Measurements from ENCODE around the gene HSPB7. TPM values are rescaled to one million over a fixed set of nuclear protein-coding genes. Genes with fewer than 3 reads are reported as not detected.
A peak's percentile ranks its signal among the peaks of the same experiment; 100 is the strongest.
"Not testable (repeated sequence)": the region's sequence is repeated elsewhere in the genome, so short reads cannot be mapped to it uniquely, and the experiment has no call there.

Gene HSPB7
- total and polyA plus RNA-seq, 2 experiments from 2014 or later, result 0.13 TPM; not detected in 1

DNA sequence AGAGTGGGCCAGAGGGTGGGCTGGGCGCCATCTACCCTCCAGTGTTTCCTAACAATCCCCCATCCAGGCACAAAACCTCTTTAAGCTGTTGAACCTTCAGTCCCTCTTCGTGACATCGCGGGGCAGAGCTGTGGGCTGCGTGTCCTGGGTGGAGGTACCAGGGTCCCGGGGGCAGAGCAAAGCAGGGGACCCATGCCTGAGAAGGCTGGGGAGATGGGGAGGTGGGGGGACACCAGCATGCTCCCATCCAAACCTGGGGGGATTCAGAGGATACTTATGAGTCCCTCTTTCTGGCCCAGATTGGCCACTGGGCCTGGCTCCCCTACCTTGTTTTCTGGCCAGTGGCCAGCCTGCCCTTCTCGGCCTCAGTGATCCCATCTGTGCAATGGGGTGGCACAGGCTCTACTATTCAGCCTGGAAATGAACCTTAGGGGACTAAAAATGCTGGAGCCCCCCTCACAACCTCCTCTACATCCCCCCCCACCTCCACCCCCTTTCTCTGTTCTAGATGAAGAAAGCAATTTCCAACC is 15.3 kb upstream of the HSPB7 start:
- not testable (repeated sequence) for H3K27ac Mint-ChIP-seq; H2AFZ ChIP-seq; H3K9me3 Mint-ChIP-seq; H3K36me3 Mint-ChIP-seq (ENCODE audit: low read depth); H3K36me3 ChIP-seq (ENCODE audit: insufficient read depth); H3F3A ChIP-seq (replicated peaks; ENCODE audit: low read depth); DNase-seq (ENCODE audit: low spot score); H3K27me3 ChIP-seq (ENCODE audit: insufficient read depth); H3K27ac ChIP-seq (ENCODE audit: low read depth); H3K4me3 Mint-ChIP-seq; H3K79me2 ChIP-seq (replicated peaks; ENCODE audit: insufficient read depth); H3K4me3 ChIP-seq; H3K9me2 ChIP-seq (ENCODE audit: insufficient read depth); H3K4me1 ChIP-seq (ENCODE audit: insufficient read depth); H4K20me1 ChIP-seq (replicated peaks; ENCODE audit: insufficient read depth); H3K4me2 ChIP-seq; ATAC-seq
- H3K4me1 Mint-ChIP-seq, result peaks cover 16% of the 10 kb centered on the region
- H3K27me3 Mint-ChIP-seq (ENCODE audit: insufficient read depth, low read depth, poor library complexity), result peaks cover 15% of the 10 kb centered on the region

DNA sequence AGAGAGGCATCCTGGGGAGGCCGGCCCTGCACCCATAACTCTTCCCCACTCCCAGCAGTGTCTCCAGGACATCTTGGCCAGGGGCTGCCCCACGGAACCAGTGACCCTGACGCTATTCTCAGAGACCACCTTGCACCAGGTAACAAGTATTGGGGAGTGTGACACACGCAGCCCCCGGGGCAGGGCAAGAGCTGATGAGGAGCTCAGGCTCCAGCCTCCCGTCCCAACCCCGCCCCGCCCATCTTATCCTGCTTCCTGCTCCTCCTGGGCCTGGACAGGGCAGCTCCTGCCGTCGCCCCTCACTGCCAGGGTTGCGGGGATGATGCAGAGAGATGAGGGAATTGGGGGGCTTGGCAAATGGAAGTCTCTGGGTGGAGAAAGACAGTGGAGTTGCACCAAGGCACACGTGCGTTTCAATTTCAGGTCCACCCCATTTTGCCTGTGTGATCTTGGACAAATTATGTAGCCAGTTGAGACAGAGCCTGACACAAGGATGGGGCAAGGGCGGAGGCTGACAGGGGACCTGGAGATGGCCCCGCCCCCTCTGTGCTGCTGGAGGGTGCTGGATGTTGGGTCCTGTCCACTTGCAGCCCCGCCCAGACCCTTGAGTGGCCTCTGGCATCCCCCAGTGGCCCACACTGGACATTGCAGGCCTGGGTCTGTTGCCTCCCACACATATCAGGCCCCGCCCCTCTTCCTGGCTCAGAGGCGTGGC is 14.7 kb upstream of the HSPB7 start:
- peaks cover 18% of the 10 kb centered on the region for H3K4me1 Mint-ChIP-seq
- peak; percentile 92 for ATAC-seq
- no peak for TF ChIP-seq ZNF114 (CRISPR knock-in tag; IDR thresholded peaks at IDR 0.05)
- TF ChIP-seq NANOG (IDR thresholded peaks at IDR 0.05; ENCODE audit: borderline replicate concordance), result no peak
- TF ChIP-seq STAT1 (IDR thresholded peaks at IDR 0.05; ENCODE audit: unreplicated experiment), result no peak
- TF ChIP-seq, protein P1, sequence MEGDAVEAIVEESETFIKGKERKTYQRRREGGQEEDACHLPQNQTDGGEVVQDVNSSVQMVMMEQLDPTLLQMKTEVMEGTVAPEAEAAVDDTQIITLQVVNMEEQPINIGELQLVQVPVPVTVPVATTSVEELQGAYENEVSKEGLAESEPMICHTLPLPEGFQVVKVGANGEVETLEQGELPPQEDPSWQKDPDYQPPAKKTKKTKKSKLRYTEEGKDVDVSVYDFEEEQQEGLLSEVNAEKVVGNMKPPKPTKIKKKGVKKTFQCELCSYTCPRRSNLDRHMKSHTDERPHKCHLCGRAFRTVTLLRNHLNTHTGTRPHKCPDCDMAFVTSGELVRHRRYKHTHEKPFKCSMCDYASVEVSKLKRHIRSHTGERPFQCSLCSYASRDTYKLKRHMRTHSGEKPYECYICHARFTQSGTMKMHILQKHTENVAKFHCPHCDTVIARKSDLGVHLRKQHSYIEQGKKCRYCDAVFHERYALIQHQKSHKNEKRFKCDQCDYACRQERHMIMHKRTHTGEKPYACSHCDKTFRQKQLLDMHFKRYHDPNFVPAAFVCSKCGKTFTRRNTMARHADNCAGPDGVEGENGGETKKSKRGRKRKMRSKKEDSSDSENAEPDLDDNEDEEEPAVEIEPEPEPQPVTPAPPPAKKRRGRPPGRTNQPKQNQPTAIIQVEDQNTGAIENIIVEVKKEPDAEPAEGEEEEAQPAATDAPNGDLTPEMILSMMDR (conservative IDR thresholded peaks at IDR 0.05; ENCODE audit: low read depth in 2 of 2), result peak; percentile 71 to 99

DNA sequence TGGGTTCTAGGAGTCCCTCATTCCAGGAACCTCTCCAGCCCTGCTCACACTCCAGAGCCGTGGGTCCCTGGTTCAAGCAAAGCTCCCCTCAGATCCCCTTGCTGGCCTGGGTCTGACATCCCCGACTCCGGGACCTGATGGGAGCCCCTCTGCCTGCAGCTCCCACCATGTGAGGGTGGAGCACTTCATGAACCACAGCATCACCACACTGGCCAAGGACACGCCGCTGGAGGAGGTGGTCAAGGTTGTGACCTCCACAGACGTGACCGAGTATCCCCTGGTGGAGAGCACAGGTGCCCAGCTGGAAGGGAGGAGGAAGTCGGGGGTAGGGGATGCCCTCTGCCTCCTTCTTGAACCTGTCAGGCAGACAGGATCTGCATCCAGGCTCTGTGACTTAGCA is 13.7 kb upstream of the HSPB7 start:
- no peaks in the 10 kb centered on the region for H3F3A ChIP-seq (replicated peaks; ENCODE audit: low read depth)
- Mint-ChIP-seq H3K9me3 (no peaks in the 10 kb centered on the region), H3K4me3 (no peak overlapping the region), H3K36me3 (ENCODE audit: low read depth) (no peaks in the 10 kb centered on the region), H3K4me1 (peaks cover 18% of the 10 kb centered on the region), H3K27me3 (ENCODE audit: insufficient read depth, low read depth, poor library complexity) (peaks cover 7% of the 10 kb centered on the region), H3K27ac (no peak overlapping the region)
- no peaks in the 10 kb centered on the region for H4K20me1 ChIP-seq (replicated peaks; ENCODE audit: insufficient read depth)
- H3K4me1 ChIP-seq (ENCODE audit: insufficient read depth), result peaks cover 14% of the 10 kb centered on the region
- no peaks in the 10 kb centered on the region for H3K36me3 ChIP-seq (ENCODE audit: insufficient read depth)
- no peaks in the 10 kb centered on the region for H3K9me2 ChIP-seq (ENCODE audit: insufficient read depth)
- no peak overlapping the region for H2AFZ ChIP-seq
- no peaks in the 10 kb centered on the region for H3K79me2 ChIP-seq (replicated peaks; ENCODE audit: insufficient read depth)
- H3K4me3 ChIP-seq, result no peak overlapping the region
- DNase-seq (ENCODE audit: low spot score), result no peak
- H3K27ac ChIP-seq (ENCODE audit: low read depth), result no peak overlapping the region
- no peaks in the 10 kb centered on the region for H3K27me3 ChIP-seq (ENCODE audit: insufficient read depth)
- no peak for ATAC-seq
- no peak overlapping the region for H3K4me2 ChIP-seq
- TF ChIP-seq NANOG (IDR thresholded peaks at IDR 0.05; ENCODE audit: borderline replicate concordance) (no peak), ZNF331 (CRISPR knock-in tag; IDR thresholded peaks at IDR 0.05; ENCODE audit: low read depth) (no peak), ZNF114 (CRISPR knock-in tag; IDR thresholded peaks at IDR 0.05) (no peak), CREB1 (CRISPR knock-in tag; IDR thresholded peaks at IDR 0.05; ENCODE audit: low read depth) (no peak)
- TF ChIP-seq, protein P2, sequence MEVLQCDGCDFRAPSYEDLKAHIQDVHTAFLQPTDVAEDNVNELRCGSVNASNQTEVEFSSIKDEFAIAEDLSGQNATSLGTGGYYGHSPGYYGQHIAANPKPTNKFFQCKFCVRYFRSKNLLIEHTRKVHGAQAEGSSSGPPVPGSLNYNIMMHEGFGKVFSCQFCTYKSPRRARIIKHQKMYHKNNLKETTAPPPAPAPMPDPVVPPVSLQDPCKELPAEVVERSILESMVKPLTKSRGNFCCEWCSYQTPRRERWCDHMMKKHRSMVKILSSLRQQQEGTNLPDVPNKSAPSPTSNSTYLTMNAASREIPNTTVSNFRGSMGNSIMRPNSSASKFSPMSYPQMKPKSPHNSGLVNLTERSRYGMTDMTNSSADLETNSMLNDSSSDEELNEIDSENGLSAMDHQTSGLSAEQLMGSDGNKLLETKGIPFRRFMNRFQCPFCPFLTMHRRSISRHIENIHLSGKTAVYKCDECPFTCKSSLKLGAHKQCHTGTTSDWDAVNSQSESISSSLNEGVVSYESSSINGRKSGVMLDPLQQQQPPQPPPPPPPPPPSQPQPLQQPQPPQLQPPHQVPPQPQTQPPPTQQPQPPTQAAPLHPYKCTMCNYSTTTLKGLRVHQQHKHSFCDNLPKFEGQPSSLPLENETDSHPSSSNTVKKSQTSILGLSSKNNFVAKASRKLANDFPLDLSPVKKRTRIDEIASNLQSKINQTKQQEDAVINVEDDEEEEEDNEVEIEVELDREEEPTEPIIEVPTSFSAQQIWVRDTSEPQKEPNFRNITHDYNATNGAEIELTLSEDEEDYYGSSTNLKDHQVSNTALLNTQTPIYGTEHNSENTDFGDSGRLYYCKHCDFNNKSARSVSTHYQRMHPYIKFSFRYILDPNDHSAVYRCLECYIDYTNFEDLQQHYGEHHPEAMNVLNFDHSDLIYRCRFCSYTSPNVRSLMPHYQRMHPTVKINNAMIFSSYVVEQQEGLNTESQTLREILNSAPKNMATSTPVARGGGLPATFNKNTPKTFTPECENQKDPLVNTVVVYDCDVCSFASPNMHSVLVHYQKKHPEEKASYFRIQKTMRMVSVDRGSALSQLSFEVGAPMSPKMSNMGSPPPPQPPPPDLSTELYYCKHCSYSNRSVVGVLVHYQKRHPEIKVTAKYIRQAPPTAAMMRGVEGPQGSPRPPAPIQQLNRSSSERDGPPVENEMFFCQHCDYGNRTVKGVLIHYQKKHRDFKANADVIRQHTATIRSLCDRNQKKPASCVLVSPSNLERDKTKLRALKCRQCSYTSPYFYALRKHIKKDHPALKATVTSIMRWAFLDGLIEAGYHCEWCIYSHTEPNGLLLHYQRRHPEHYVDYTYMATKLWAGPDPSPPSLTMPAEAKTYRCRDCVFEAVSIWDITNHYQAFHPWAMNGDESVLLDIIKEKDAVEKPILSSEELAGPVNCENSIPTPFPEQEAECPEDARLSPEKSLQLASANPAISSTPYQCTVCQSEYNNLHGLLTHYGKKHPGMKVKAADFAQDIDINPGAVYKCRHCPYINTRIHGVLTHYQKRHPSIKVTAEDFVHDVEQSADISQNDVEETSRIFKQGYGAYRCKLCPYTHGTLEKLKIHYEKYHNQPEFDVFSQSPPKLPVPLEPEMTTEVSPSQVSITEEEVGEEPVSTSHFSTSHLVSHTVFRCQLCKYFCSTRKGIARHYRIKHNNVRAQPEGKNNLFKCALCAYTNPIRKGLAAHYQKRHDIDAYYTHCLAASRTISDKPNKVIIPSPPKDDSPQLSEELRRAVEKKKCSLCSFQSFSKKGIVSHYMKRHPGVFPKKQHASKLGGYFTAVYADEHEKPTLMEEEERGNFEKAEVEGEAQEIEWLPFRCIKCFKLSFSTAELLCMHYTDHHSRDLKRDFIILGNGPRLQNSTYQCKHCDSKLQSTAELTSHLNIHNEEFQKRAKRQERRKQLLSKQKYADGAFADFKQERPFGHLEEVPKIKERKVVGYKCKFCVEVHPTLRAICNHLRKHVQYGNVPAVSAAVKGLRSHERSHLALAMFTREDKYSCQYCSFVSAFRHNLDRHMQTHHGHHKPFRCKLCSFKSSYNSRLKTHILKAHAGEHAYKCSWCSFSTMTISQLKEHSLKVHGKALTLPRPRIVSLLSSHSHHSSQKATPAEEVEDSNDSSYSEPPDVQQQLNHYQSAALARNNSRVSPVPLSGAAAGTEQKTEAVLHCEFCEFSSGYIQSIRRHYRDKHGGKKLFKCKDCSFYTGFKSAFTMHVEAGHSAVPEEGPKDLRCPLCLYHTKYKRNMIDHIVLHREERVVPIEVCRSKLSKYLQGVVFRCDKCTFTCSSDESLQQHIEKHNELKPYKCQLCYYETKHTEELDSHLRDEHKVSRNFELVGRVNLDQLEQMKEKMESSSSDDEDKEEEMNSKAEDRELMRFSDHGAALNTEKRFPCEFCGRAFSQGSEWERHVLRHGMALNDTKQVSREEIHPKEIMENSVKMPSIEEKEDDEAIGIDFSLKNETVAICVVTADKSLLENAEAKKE (CRISPR knock-in tag; IDR thresholded peaks at IDR 0.05), result no peak

More for the DNA sequence above, 14.7 kb upstream of the HSPB7 start:
- H3F3A ChIP-seq (replicated peaks; ENCODE audit: low read depth), result no peaks in the 10 kb centered on the region
- 0 out of 2 replicates have a peak overlapping the region, but pooled peaks have one; percentile 15 for H3K4me2 ChIP-seq
- no peak overlapping the region for H2AFZ ChIP-seq
- H3K36me3 ChIP-seq (ENCODE audit: insufficient read depth), result no peaks in the 10 kb centered on the region
- no peak overlapping the region for H3K4me3 ChIP-seq
- Mint-ChIP-seq H3K27ac (no peak overlapping the region; the same call in 1 of the 2 replicates), H3K36me3 (ENCODE audit: low read depth) (no peaks in the 10 kb centered on the region), H3K4me3 (no peak overlapping the region), H3K9me3 (no peaks in the 10 kb centered on the region), H3K27me3 (ENCODE audit: insufficient read depth, low read depth, poor library complexity) (peaks cover 9% of the 10 kb centered on the region)
- no peaks in the 10 kb centered on the region for H3K27me3 ChIP-seq (ENCODE audit: insufficient read depth)
- H3K27ac ChIP-seq (ENCODE audit: low read depth), result no peak overlapping the region
- no peaks in the 10 kb centered on the region for H3K9me2 ChIP-seq (ENCODE audit: insufficient read depth)
- DNase-seq (ENCODE audit: low spot score), result peak; percentile 99
- H4K20me1 ChIP-seq (replicated peaks; ENCODE audit: insufficient read depth), result no peaks in the 10 kb centered on the region
- peaks cover 8% of the 10 kb centered on the region for H3K4me1 ChIP-seq (ENCODE audit: insufficient read depth)
- H3K79me2 ChIP-seq (replicated peaks; ENCODE audit: insufficient read depth), result no peaks in the 10 kb centered on the region
